ENCODE data around the gene GIT1.

Gene GIT1

GRCh38 chr17:29611351-29612093, 22.1 kb upstream of the GIT1 start:
- Mint-ChIP-seq H3K9me3 (no peaks in the 10 kb centered on the region), H3K4me1 (peaks cover 34% of the 10 kb centered on the region), H3K36me3 (ENCODE audit: low read depth) (no peaks in the 10 kb centered on the region), H3K27ac (no peak overlapping the region), H3K27me3 (no peaks in the 10 kb centered on the region), H3K4me3 (no peak overlapping the region)
- no peak for DNase-seq
- ATAC-seq, result no peak

GRCh38 chr17:29610395-29610794, 20.9 kb upstream of the GIT1 start:
- DNase-seq, result no peak
- Mint-ChIP-seq H3K9me3 (no peaks in the 10 kb centered on the region), H3K4me3 (no peak overlapping the region), H3K36me3 (ENCODE audit: low read depth) (no peaks in the 10 kb centered on the region), H3K4me1 (peaks cover 24% of the 10 kb centered on the region), H3K27ac (no peak overlapping the region), H3K27me3 (no peaks in the 10 kb centered on the region)
- no peak for ATAC-seq

GRCh38 chr17:29608986-29609385, 19.5 kb upstream of the GIT1 start:
- H3K4me3 Mint-ChIP-seq, result no peak overlapping the region
- no peaks in the 10 kb centered on the region for H3K9me3 Mint-ChIP-seq
- peaks cover 10% of the 10 kb centered on the region for H3K4me1 Mint-ChIP-seq
- ATAC-seq (no peak), DNase-seq (no peak)
- H3K27ac Mint-ChIP-seq, result no peak overlapping the region
- no peaks in the 10 kb centered on the region for H3K36me3 Mint-ChIP-seq (ENCODE audit: low read depth)
- no peaks in the 10 kb centered on the region for H3K27me3 Mint-ChIP-seq

GRCh38 chr17:29607557-29608195, 18.2 kb upstream of the GIT1 start:
- H3K9me3 Mint-ChIP-seq, result no peaks in the 10 kb centered on the region
- ATAC-seq (no peak), DNase-seq (no peak)
- no peaks in the 10 kb centered on the region for H3K27me3 Mint-ChIP-seq
- no peak overlapping the region for H3K27ac Mint-ChIP-seq
- H3K4me3 Mint-ChIP-seq, result no peak overlapping the region
- H3K4me1 Mint-ChIP-seq, result peaks cover 4% of the 10 kb centered on the region
- H3K36me3 Mint-ChIP-seq (ENCODE audit: low read depth), result no peaks in the 10 kb centered on the region

- ATAC-seq (no peak), DNase-seq (no peak)
- peaks cover 9% of the 10 kb centered on the region for H3K4me1 Mint-ChIP-seq
- no peaks in the 10 kb centered on the region for H3K27me3 Mint-ChIP-seq
- H3K4me3 Mint-ChIP-seq, result no peak overlapping the region
- H3K27ac Mint-ChIP-seq, result no peak overlapping the region
- no peaks in the 10 kb centered on the region for H3K36me3 Mint-ChIP-seq (ENCODE audit: low read depth)
- no peaks in the 10 kb centered on the region for H3K9me3 Mint-ChIP-seq
Measured at GRCh38 chr17:29603109-29603674, 13.7 kb upstream of the GIT1 start.

- Mint-ChIP-seq H3K4me1 (peaks cover 15% of the 10 kb centered on the region), H3K4me3 (no peak overlapping the region), H3K27ac (no peak overlapping the region), H3K36me3 (ENCODE audit: low read depth) (no peaks in the 10 kb centered on the region), H3K9me3 (no peaks in the 10 kb centered on the region), H3K27me3 (no peaks in the 10 kb centered on the region)
- DNase-seq, result no peak
- no peak for ATAC-seq
Measured at GRCh38 chr17:29597361-29598172, 8.1 kb upstream of the GIT1 start.

- H3K27me3 Mint-ChIP-seq, result no peaks in the 10 kb centered on the region
- H3K9me3 Mint-ChIP-seq, result no peaks in the 10 kb centered on the region
- ATAC-seq (no peak), DNase-seq (no peak)
- peaks cover 22% of the 10 kb centered on the region for H3K4me1 Mint-ChIP-seq
- no peak overlapping the region for H3K4me3 Mint-ChIP-seq
- no peaks in the 10 kb centered on the region for H3K36me3 Mint-ChIP-seq (ENCODE audit: low read depth)
- H3K27ac Mint-ChIP-seq, result no peak overlapping the region
Measured at GRCh38 chr17:29596811-29597210, 7.4 kb upstream of the GIT1 start.

GRCh38 chr17:29595943-29596774, 6.7 kb upstream of the GIT1 start:
- DNase-seq, result no peak
- H3K27me3 Mint-ChIP-seq, result no peaks in the 10 kb centered on the region
- H3K4me3 Mint-ChIP-seq, result no peak overlapping the region
- ATAC-seq, result no peak
- H3K9me3 Mint-ChIP-seq, result no peaks in the 10 kb centered on the region
- H3K4me1 Mint-ChIP-seq, result peaks cover 29% of the 10 kb centered on the region
- no peak overlapping the region for H3K27ac Mint-ChIP-seq
- no peaks in the 10 kb centered on the region for H3K36me3 Mint-ChIP-seq (ENCODE audit: low read depth)

GRCh38 chr17:29595107-29595942, 5.9 kb upstream of the GIT1 start:
- H3K27me3 Mint-ChIP-seq, result no peaks in the 10 kb centered on the region
- no peaks in the 10 kb centered on the region for H3K36me3 Mint-ChIP-seq (ENCODE audit: low read depth)
- H3K4me1 Mint-ChIP-seq, result peaks cover 33% of the 10 kb centered on the region
- no peak for ATAC-seq
- no peaks in the 10 kb centered on the region for H3K9me3 Mint-ChIP-seq
- H3K4me3 Mint-ChIP-seq, result peak overlapping the region; percentile 77
- H3K27ac Mint-ChIP-seq, result no peak overlapping the region
- DNase-seq, result no peak

GRCh38 chr17:29594519-29595090, 5.2 kb upstream of the GIT1 start:
- Mint-ChIP-seq H3K36me3 (ENCODE audit: low read depth) (no peaks in the 10 kb centered on the region), H3K9me3 (no peaks in the 10 kb centered on the region), H3K27me3 (no peaks in the 10 kb centered on the region), H3K4me1 (peaks cover 38% of the 10 kb centered on the region), H3K27ac (no peak overlapping the region), H3K4me3 (peak overlapping the region; percentile 77)
- DNase-seq, result no peak
- ATAC-seq, result no peak

GRCh38 chr17:29593591-29594518, 4.4 kb upstream of the GIT1 start:
- Mint-ChIP-seq H3K27ac (no peak overlapping the region), H3K4me1 (peaks cover 38% of the 10 kb centered on the region), H3K27me3 (no peaks in the 10 kb centered on the region), H3K36me3 (ENCODE audit: low read depth) (no peaks in the 10 kb centered on the region), H3K4me3 (peak overlapping the region; percentile 77), H3K9me3 (no peaks in the 10 kb centered on the region)
- DNase-seq (peak; percentile 37), ATAC-seq (no peak)

- Mint-ChIP-seq H3K27ac (peak within 1 kb of the TSS; percentile 59), H3K4me3 (peak within 1 kb of the TSS; percentile 77), H3K36me3 (ENCODE audit: low read depth) (peaks cover 2% of the 10 kb centered on the region), H3K27me3 (no peaks in the 10 kb centered on the region), H3K4me1 (peaks cover 41% of the 10 kb centered on the region), H3K9me3 (no peaks in the 10 kb centered on the region)
- ATAC-seq (no peak), DNase-seq (peak; percentile 61)
Measured at GRCh38 chr17:29592850-29593551, 3.6 kb upstream of the GIT1 start, which contains the start of gene ANKRD13B. Gene ANKRD13B (plus strand): TSS chr17:29593132. CDS start chr17:29593622, 490 bp downstream.
